Keratinocyte (primary cell): ENCODE measurements around the gene IRX4. TPM values are rescaled to one million over a fixed set of nuclear protein-coding genes. Genes with fewer than 3 reads are reported as not detected.

ENCODE experiments used
- DNase-seq: peaks from one replicate; pipeline ENCODE4 v3.0.0-alpha.2; 2011; ENCODE audit warnings: low read depth, missing footprints, low spot score
- FAIRE-seq: peaks from 2 replicates; lab custom pipeline; 2011; peaks lifted over from hg19 to GRCh38; lab: Jason Lieb, UNC
- H2AFZ ChIP-seq: 2 replicates; pipeline ENCODE4 v1.6.0; 2012; ENCODE audit warnings: low read length, control low read depth, inconsistent platforms; ENCODE audit not compliant: control insufficient read depth
- H3K27ac ChIP-seq: 2 replicates; pipeline ENCODE4 v1.5.1; 2011; ENCODE audit warnings: low read length; ENCODE audit not compliant: control insufficient read depth, insufficient read depth
- H3K27me3 ChIP-seq: 3 replicates; pipeline ENCODE4 v1.6.0; 2011; ENCODE audit warnings: low read length; ENCODE audit not compliant: control insufficient read depth, insufficient read depth; ENCODE audit errors: extremely low read depth
- H3K36me3 ChIP-seq, 2 experiments: 2 replicates in 1 of 2; 3 replicates in 1 of 2; pipeline ENCODE4 v1.5.1; 2011; ENCODE audit warnings: low read length in 2 of 2, mild to moderate bottlenecking in 1 of 2; ENCODE audit not compliant: control insufficient read depth in 2 of 2, insufficient read depth in 2 of 2; ENCODE audit errors: extremely low read depth in 1 of 2
- H3K4me1 ChIP-seq: 3 replicates; pipeline ENCODE4 v1.5.1; 2011; ENCODE audit warnings: low read length; ENCODE audit not compliant: control insufficient read depth, insufficient read depth; ENCODE audit errors: extremely low read depth
- H3K4me2 ChIP-seq: 3 replicates; pipeline ENCODE4 v1.6.0; 2011; ENCODE audit warnings: low read depth, low read length; ENCODE audit not compliant: control insufficient read depth, insufficient read depth; ENCODE audit errors: extremely low read depth
- H3K4me3 ChIP-seq, 3 experiments: fragments of 200-600 bp in 1 of 3; sonication (generic) in 1 of 3; 2 replicates in 2 of 3; 3 replicates in 1 of 3; pipeline ENCODE4 v1.5.1; 2011 to 2016; ENCODE audit warnings: low read length in 3 of 3, mild to moderate bottlenecking in 3 of 3, control low read depth in 2 of 3, inconsistent platforms in 1 of 3, low read depth in 1 of 3, mixed read lengths in 1 of 3, mixed run types in 1 of 3, moderate library complexity in 1 of 3; ENCODE audit not compliant: control insufficient read depth in 2 of 3, insufficient read depth in 2 of 3; ENCODE audit errors: extremely low read depth in 1 of 3
- H3K79me2 ChIP-seq: 2 replicates; pipeline ENCODE4 v1.6.0; 2012; ENCODE audit warnings: low read length; ENCODE audit not compliant: control insufficient read depth, insufficient read depth
- H3K9ac ChIP-seq: 3 replicates; pipeline ENCODE4 v1.6.0; 2011; ENCODE audit warnings: low read length; ENCODE audit not compliant: control insufficient read depth, insufficient read depth; ENCODE audit errors: extremely low read depth
- H3K9me1 ChIP-seq: 3 replicates; pipeline ENCODE4 v1.6.0; 2011; ENCODE audit warnings: low read length; ENCODE audit not compliant: control insufficient read depth, insufficient read depth; ENCODE audit errors: extremely low read depth
- H3K9me3 ChIP-seq: 2 replicates; pipeline ENCODE4 v1.5.1; 2012; ENCODE audit warnings: low read depth, low read length; ENCODE audit not compliant: control insufficient read depth
- H4K20me1 ChIP-seq: 3 replicates; pipeline ENCODE4 v1.6.0; 2011; ENCODE audit warnings: low read length; ENCODE audit not compliant: control insufficient read depth, insufficient read depth; ENCODE audit errors: extremely low read depth
- EZH2 ChIP-seq: IDR thresholded peaks from one replicate; pipeline ENCODE4 v1.6.1; 2012; ENCODE audit warnings: inconsistent platforms, mild to moderate bottlenecking, low read length, moderate library complexity
- dilution Hi-C: fragments of 300-500 bp; cut with MboI; formaldehyde crosslinking; loops from one replicate; pipeline ENCODE4 v1.7.0; 2020; ENCODE audit warnings: low sequenced_read_pairs; ENCODE audit not compliant: extremely low pct_ligation_motif_present
- polyA plus RNA-seq, 5 experiments: library from polyadenylated mRNA; depleted of rRNA in 3 of 5; stranded (reverse) in 3 of 5; stranded (forward) in 1 of 5; unstranded in 1 of 5; fragments of >200 nt; gene quantifications; 1 replicate in 1 of 5; 2 replicates in 3 of 5; 3 replicates in 1 of 5; pipeline versions ENCODE4 v1.2.1 to v1.2.3, GENCODE V29; 2011 to 2012; ENCODE audit warnings: missing spikeins in 2 of 5, low read depth in 1 of 5, low replicate concordance in 1 of 5
- TF ChIP-seq, protein P1 (sequence below), 3 experiments: IDR thresholded peaks in 1 of 3; conservative IDR thresholded peaks in 1 of 3; optimal IDR thresholded peaks in 1 of 3; 2 replicates in 2 of 3; 3 replicates in 1 of 3; pipeline versions ENCODE3 to v1.5.1; 2011; ENCODE audit warnings: low read length in 3 of 3, mild to moderate bottlenecking in 3 of 3, moderate library complexity in 2 of 3, control low read depth in 1 of 3, inconsistent platforms in 1 of 3; ENCODE audit not compliant: insufficient read depth in 2 of 3; ENCODE audit errors: extremely low read depth in 1 of 3

The IRX4 gene
- polyA plus RNA-seq, 1 donor (not counting 4 experiments of a cell fraction or from before 2014, with no cell fraction given) = 18.2 TPM

DNA sequence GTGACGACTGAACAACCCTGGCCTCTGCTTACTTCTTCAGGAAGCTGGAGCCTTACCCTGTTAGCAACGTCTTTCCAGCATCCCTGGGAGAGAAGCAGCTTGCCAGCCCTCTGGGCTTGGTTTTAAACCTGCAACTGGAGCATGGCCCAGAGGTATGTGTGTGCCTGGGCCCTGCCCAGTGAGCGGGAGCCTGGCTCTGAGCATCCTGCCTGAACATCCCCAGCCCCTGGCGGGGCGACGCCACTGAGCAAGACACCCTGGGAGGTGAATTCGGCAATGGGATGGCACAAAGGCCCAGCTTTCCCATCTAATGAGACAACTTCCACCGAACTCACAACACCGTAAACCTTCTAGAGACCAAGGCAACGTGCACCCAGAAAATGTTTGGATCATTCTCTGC is 23.6 kb downstream of the IRX4 start:
- Histone ChIP-seq H4K20me1 (no peaks in the 10 kb centered on the region), H3K9me1 (no peaks in the 10 kb centered on the region), H2AFZ (no peak overlapping the region), H3K4me2 (no peak overlapping the region), H3K27me3 (peaks cover 7% of the 10 kb centered on the region), H3K4me3 (no peak overlapping the region), H3K4me1 (no peaks in the 10 kb centered on the region), H3K36me3 (no peaks in the 10 kb centered on the region), H3K9ac (no peak overlapping the region), H3K27ac (no peak overlapping the region), H3K79me2 (no peaks in the 10 kb centered on the region), H3K9me3 (no peaks in the 10 kb centered on the region)
- no peak for DNase-seq
- dilution Hi-C loops = no loop called here
- FAIRE-seq = no peak
- TF ChIP-seq, protein P1, sequence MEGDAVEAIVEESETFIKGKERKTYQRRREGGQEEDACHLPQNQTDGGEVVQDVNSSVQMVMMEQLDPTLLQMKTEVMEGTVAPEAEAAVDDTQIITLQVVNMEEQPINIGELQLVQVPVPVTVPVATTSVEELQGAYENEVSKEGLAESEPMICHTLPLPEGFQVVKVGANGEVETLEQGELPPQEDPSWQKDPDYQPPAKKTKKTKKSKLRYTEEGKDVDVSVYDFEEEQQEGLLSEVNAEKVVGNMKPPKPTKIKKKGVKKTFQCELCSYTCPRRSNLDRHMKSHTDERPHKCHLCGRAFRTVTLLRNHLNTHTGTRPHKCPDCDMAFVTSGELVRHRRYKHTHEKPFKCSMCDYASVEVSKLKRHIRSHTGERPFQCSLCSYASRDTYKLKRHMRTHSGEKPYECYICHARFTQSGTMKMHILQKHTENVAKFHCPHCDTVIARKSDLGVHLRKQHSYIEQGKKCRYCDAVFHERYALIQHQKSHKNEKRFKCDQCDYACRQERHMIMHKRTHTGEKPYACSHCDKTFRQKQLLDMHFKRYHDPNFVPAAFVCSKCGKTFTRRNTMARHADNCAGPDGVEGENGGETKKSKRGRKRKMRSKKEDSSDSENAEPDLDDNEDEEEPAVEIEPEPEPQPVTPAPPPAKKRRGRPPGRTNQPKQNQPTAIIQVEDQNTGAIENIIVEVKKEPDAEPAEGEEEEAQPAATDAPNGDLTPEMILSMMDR (optimal IDR thresholded peaks at IDR 0.05 in 1 of 3, IDR thresholded peaks at IDR 0.05 in 1 of 3, conservative IDR thresholded peaks at IDR 0.05 in 1 of 3; ENCODE audit: extremely low read depth in 1 of 3, insufficient read depth in 2 of 3, low read length in 3 of 3) = no peak
- TF ChIP-seq EZH2 = no peak

DNA sequence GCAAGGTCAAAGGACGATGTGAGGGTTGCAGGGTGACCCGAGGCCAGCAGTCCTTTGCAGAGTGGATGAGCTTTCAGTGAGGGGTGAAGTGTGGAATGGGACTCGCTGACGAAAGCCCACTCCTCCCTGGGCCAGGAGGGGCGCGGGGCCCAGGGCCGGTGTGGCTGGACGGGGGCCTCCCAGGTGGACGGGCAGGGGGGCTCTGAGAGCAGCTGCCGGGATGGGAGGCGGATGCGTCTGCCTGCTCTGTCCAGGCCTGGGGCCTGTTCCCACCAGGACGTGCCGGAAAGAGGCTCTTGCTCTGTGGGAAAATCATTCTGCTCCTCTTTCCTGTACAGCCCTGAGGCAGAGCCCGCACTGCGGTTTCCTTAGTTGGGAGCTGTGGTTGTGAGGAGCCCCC is 24.3 kb downstream of the IRX4 start:
- H3K9me1 ChIP-seq = no peaks in the 10 kb centered on the region
- H3K4me2 ChIP-seq = no peak overlapping the region
- H3K79me2 ChIP-seq = no peaks in the 10 kb centered on the region
- no peaks in the 10 kb centered on the region for H3K9me3 ChIP-seq
- dilution Hi-C loops = no loop called here
- no peak for DNase-seq
- H3K4me3 ChIP-seq = no peak overlapping the region
- no peaks in the 10 kb centered on the region for H4K20me1 ChIP-seq
- H3K27me3 ChIP-seq = peaks cover 7% of the 10 kb centered on the region
- H3K36me3 ChIP-seq = no peaks in the 10 kb centered on the region
- H3K9ac ChIP-seq = no peak overlapping the region
- H3K27ac ChIP-seq = no peak overlapping the region
- no peak overlapping the region for H2AFZ ChIP-seq
- FAIRE-seq = no peak
- no peaks in the 10 kb centered on the region for H3K4me1 ChIP-seq
- no peak for TF ChIP-seq EZH2
- TF ChIP-seq, protein P1 (optimal IDR thresholded peaks at IDR 0.05 in 1 of 3, IDR thresholded peaks at IDR 0.05 in 1 of 3, conservative IDR thresholded peaks at IDR 0.05 in 1 of 3; ENCODE audit: extremely low read depth in 1 of 3, insufficient read depth in 2 of 3, low read length in 3 of 3) = no peak
